OCI-LY1 (cell line): ENCODE measurements around the gene CNTNAP3.
"Not testable (repeated sequence)": the region's sequence is repeated elsewhere in the genome, so short reads cannot be mapped to it uniquely, and the experiment has no call there.

Experiments used
- CTCF ChIP-seq: fragments of 200-600 bp; sonication (generic), shearing (Covaris generic); IDR thresholded peaks from 2 replicates; pipeline ENCODE4 v1.5.1; 2017; ENCODE audit warnings: mild to moderate bottlenecking, antibody characterized with exemption, low read length, moderate library complexity, mixed read lengths
- EZH2 ChIP-seq: fragments of 200-600 bp; sonication (generic), shearing (Covaris generic); IDR thresholded peaks from 2 replicates; pipeline ENCODE4 v1.8.0; 2017; ENCODE audit warnings: borderline replicate concordance, mixed run types, mild to moderate bottlenecking, antibody characterized with exemption, low read length, moderate library complexity, mixed read lengths

- not testable (repeated sequence) for TF ChIP-seq CTCF, EZH2
Observed at GRCh38 chr9:39171370-39171769, 116.6 kb downstream of the CNTNAP3 start.
